ENCODE measurements around the gene AGO1.

The AGO1 gene

GRCh38 chr1:35836734-35837133, 46.3 kb upstream of the AGO1 start:
- no peak overlapping the region for H3K9ac ChIP-seq
- no peaks in the 10 kb centered on the region for H4K20me1 ChIP-seq (ENCODE audit: insufficient read depth)
- H3K27ac ChIP-seq: no peak overlapping the region
- no peaks in the 10 kb centered on the region for H3K4me1 ChIP-seq (ENCODE audit: low read depth, poor library complexity, severe bottlenecking)
- no peak overlapping the region for H3K4me3 ChIP-seq (IDR thresholded peaks at IDR 0.05; ENCODE audit: insufficient read depth, low read depth, low read length)
- TF ChIP-seq CTCF (conservative IDR thresholded peaks at IDR 0.05; ENCODE audit: low read depth, low read length): no peak
- H3K36me3 ChIP-seq (ENCODE audit: insufficient read depth): no peaks in the 10 kb centered on the region
- no peak overlapping the region for H2AFZ ChIP-seq (ENCODE audit: low read depth)
- H3K4me2 ChIP-seq: no peak overlapping the region
- H3K27me3 ChIP-seq (ENCODE audit: insufficient read depth, low read depth): no peaks in the 10 kb centered on the region
- no peaks in the 10 kb centered on the region for H3K79me2 ChIP-seq (ENCODE audit: insufficient read depth, low read depth)

- no peak overlapping the region for H3K9ac ChIP-seq
- H3K4me3 ChIP-seq (IDR thresholded peaks at IDR 0.05; ENCODE audit: insufficient read depth, low read depth, low read length): no peak overlapping the region
- H3K79me2 ChIP-seq (ENCODE audit: insufficient read depth, low read depth): no peaks in the 10 kb centered on the region
- no peak for TF ChIP-seq CTCF (conservative IDR thresholded peaks at IDR 0.05; ENCODE audit: low read depth, low read length)
- H2AFZ ChIP-seq (ENCODE audit: low read depth): no peak overlapping the region
- H3K4me2 ChIP-seq: no peak overlapping the region
- H3K27ac ChIP-seq: no peak overlapping the region
- no peaks in the 10 kb centered on the region for H3K4me1 ChIP-seq (ENCODE audit: low read depth, poor library complexity, severe bottlenecking)
- no peaks in the 10 kb centered on the region for H3K27me3 ChIP-seq (ENCODE audit: insufficient read depth, low read depth)
- H3K36me3 ChIP-seq (ENCODE audit: insufficient read depth): no peaks in the 10 kb centered on the region
- no peaks in the 10 kb centered on the region for H4K20me1 ChIP-seq (ENCODE audit: insufficient read depth)
Measured at GRCh38 chr1:35838693-35839245, 44.2 kb upstream of the AGO1 start.

- Histone ChIP-seq H3K27me3 (ENCODE audit: insufficient read depth, low read depth) (no peaks in the 10 kb centered on the region), H3K36me3 (ENCODE audit: insufficient read depth) (no peaks in the 10 kb centered on the region), H3K4me2 (no peak overlapping the region), H3K79me2 (ENCODE audit: insufficient read depth, low read depth) (no peaks in the 10 kb centered on the region), H3K4me1 (ENCODE audit: low read depth, poor library complexity, severe bottlenecking) (no peaks in the 10 kb centered on the region), H4K20me1 (ENCODE audit: insufficient read depth) (no peaks in the 10 kb centered on the region), H3K4me3 (IDR thresholded peaks at IDR 0.05; ENCODE audit: insufficient read depth, low read depth, low read length) (no peak overlapping the region), H3K9ac (no peak overlapping the region), H3K27ac (no peak overlapping the region), H2AFZ (ENCODE audit: low read depth) (no peak overlapping the region)
- no peak for TF ChIP-seq CTCF (conservative IDR thresholded peaks at IDR 0.05; ENCODE audit: low read depth, low read length)
Measured at GRCh38 chr1:35844826-35845225, 38.2 kb upstream of the AGO1 start.

- Histone ChIP-seq H3K4me3 (IDR thresholded peaks at IDR 0.05; ENCODE audit: insufficient read depth, low read depth, low read length) (no peak overlapping the region), H3K36me3 (ENCODE audit: insufficient read depth) (no peaks in the 10 kb centered on the region), H3K79me2 (ENCODE audit: insufficient read depth, low read depth) (no peaks in the 10 kb centered on the region), H3K4me2 (no peak overlapping the region), H3K9ac (no peak overlapping the region), H3K4me1 (ENCODE audit: low read depth, poor library complexity, severe bottlenecking) (no peaks in the 10 kb centered on the region), H3K27me3 (ENCODE audit: insufficient read depth, low read depth) (no peaks in the 10 kb centered on the region), H4K20me1 (ENCODE audit: insufficient read depth) (no peaks in the 10 kb centered on the region), H2AFZ (ENCODE audit: low read depth) (no peak overlapping the region), H3K27ac (no peak overlapping the region)
- TF ChIP-seq CTCF (conservative IDR thresholded peaks at IDR 0.05; ENCODE audit: low read depth, low read length): no peak
Measured at GRCh38 chr1:35845766-35846165, 37.2 kb upstream of the AGO1 start.
